ENCODE results near the gene PRTN3. TPM values are rescaled to one million over a fixed set of nuclear protein-coding genes. Genes with fewer than 3 reads are reported as not detected.

PRTN3 gene
- total and polyA plus RNA-seq, 4 donors, result 0.17 to 225 (median 1.7) TPM

GRCh38 chr19:861756-862580, 21.2 kb downstream of the PRTN3 start:
- 26% methylated on average over 60 of the region's 60 CpGs for WGBS
- no peak overlapping the region for H3K9ac ChIP-seq (ENCODE audit: low read depth in 1 of 2, low read length in 2 of 2)
- H3K27ac ChIP-seq (ENCODE audit: low read depth in 1 of 2, low read length in 2 of 2), result no peak overlapping the region
- H3K27me3 ChIP-seq (ENCODE audit: control insufficient read depth in 4 of 4, insufficient read depth in 4 of 4, low read length in 3 of 4), result no peaks in the 10 kb centered on the region
- peaks cover 0 to 20% (median 11%) of the 10 kb centered on the region in 4 donors for H3K4me1 ChIP-seq (ENCODE audit: control insufficient read depth in 4 of 4, insufficient read depth in 4 of 4, low read length in 3 of 4)
- no peak overlapping the region for H3K4me3 ChIP-seq (ENCODE audit: low read depth in 1 of 3, low read length in 3 of 3)
- no peak for TF ChIP-seq HNF4G (IDR thresholded peaks at IDR 0.05)
- peaks cover 0 to 1% (median 0%) of the 10 kb centered on the region in 4 donors for H3K9me3 ChIP-seq (ENCODE audit: control insufficient read depth in 4 of 4, low read length in 3 of 4)
- no peaks in the 10 kb centered on the region for H3K36me3 ChIP-seq (ENCODE audit: control insufficient read depth in 4 of 4, insufficient read depth in 3 of 4, low read depth in 1 of 4, low read length in 3 of 4)
- DNase-seq (ENCODE audit: low spot score), result peak; percentile 79

- no peak overlapping the region for H3K9ac ChIP-seq (ENCODE audit: low read depth in 1 of 2, low read length in 2 of 2)
- peak; percentile 83 for DNase-seq (ENCODE audit: low spot score)
- WGBS, result 19% methylated on average over 48 of the region's 48 CpGs
- TF ChIP-seq HNF4G (IDR thresholded peaks at IDR 0.05) (no peak), HNF4A (conservative IDR thresholded peaks at IDR 0.05) (no peak), RXRA (IDR thresholded peaks at IDR 0.05) (no peak), ZBTB33 (IDR thresholded peaks at IDR 0.05) (no peak), CTCF (IDR thresholded peaks at IDR 0.05; ENCODE audit: low read depth, low read length, missing input control) (no peak), TAF1 (conservative IDR thresholded peaks at IDR 0.05) (no peak), JUND (IDR thresholded peaks at IDR 0.05) (no peak), YY1 (IDR thresholded peaks at IDR 0.05) (no peak)
- H3K4me3 ChIP-seq (ENCODE audit: low read depth in 1 of 3, low read length in 3 of 3), result no peak overlapping the region
- H3K9me3 ChIP-seq (ENCODE audit: control insufficient read depth in 4 of 4, low read length in 3 of 4), result peaks cover 0 to 1% (median 0%) of the 10 kb centered on the region in 4 donors
- peaks cover 0 to 20% (median 11%) of the 10 kb centered on the region in 4 donors for H3K4me1 ChIP-seq (ENCODE audit: control insufficient read depth in 4 of 4, insufficient read depth in 4 of 4, low read length in 3 of 4)
- H3K27ac ChIP-seq (ENCODE audit: low read depth in 1 of 2, low read length in 2 of 2), result no peak overlapping the region
- no peaks in the 10 kb centered on the region for H3K27me3 ChIP-seq (ENCODE audit: control insufficient read depth in 4 of 4, insufficient read depth in 4 of 4, low read length in 3 of 4)
- H3K36me3 ChIP-seq (ENCODE audit: control insufficient read depth in 4 of 4, insufficient read depth in 3 of 4, low read depth in 1 of 4, low read length in 3 of 4), result peaks cover 0 to 5% (median 2%) of the 10 kb centered on the region in 4 donors
Observed at GRCh38 chr19:862581-863314, 21.9 kb downstream of the PRTN3 start.

GRCh38 chr19:863315-863620, 22.5 kb downstream of the PRTN3 start:
- Histone ChIP-seq H3K4me1 (ENCODE audit: control insufficient read depth in 4 of 4, insufficient read depth in 4 of 4, low read length in 3 of 4) (peaks cover 0 to 20% (median 11%) of the 10 kb centered on the region in 4 donors), H3K4me3 (ENCODE audit: low read depth in 1 of 3, low read length in 3 of 3) (no peak overlapping the region), H3K9me3 (ENCODE audit: control insufficient read depth in 4 of 4, low read length in 3 of 4) (peaks cover 0 to 1% (median 0%) of the 10 kb centered on the region in 4 donors), H3K27me3 (ENCODE audit: control insufficient read depth in 4 of 4, insufficient read depth in 4 of 4, low read length in 3 of 4) (no peaks in the 10 kb centered on the region), H3K9ac (ENCODE audit: low read depth in 1 of 2, low read length in 2 of 2) (no peak overlapping the region), H3K36me3 (ENCODE audit: control insufficient read depth in 4 of 4, insufficient read depth in 3 of 4, low read depth in 1 of 4, low read length in 3 of 4) (peaks cover 0 to 10% (median 4%) of the 10 kb centered on the region in 4 donors), H3K27ac (ENCODE audit: low read depth in 1 of 2, low read length in 2 of 2) (no peak overlapping the region)
- TF ChIP-seq CTCF (IDR thresholded peaks at IDR 0.05; ENCODE audit: low read depth, low read length, missing input control) (no peak), ATF3 (IDR thresholded peaks at IDR 0.05) (no peak), JUND (IDR thresholded peaks at IDR 0.05) (no peak), MAX (IDR thresholded peaks at IDR 0.05) (no peak), NR2F2 (IDR thresholded peaks at IDR 0.05) (no peak), FOXA2 (IDR thresholded peaks at IDR 0.05) (no peak), HNF4A (conservative IDR thresholded peaks at IDR 0.05) (no peak), REST (IDR thresholded peaks at IDR 0.05) (no peak)
- 64% methylated on average over 7 of the region's 7 CpGs for WGBS
- DNase-seq (ENCODE audit: low spot score), result no peak

All from liver (tissue), 9 donors.